Endothelial cell (in vitro differentiated cells): ENCODE data around the gene SELENOO. TPM values are rescaled to one million over a fixed set of nuclear protein-coding genes. Genes with fewer than 3 reads are reported as not detected.

Experiments used
- DNase-seq: peaks from one replicate; pipeline ENCODE4 v3.0.0; 2021; ENCODE audit warnings: low spot score
- H3K27ac Mint-ChIP-seq: one replicate; pipeline ENCODE4 v1.8.0; 2021; ENCODE audit warnings: mixed read lengths, inconsistent platforms; ENCODE audit not compliant: unreplicated experiment
- H3K27me3 Mint-ChIP-seq: one replicate; pipeline ENCODE4 v1.8.0; 2021; ENCODE audit warnings: mild to moderate bottlenecking, moderate library complexity, mixed read lengths, inconsistent platforms; ENCODE audit not compliant: unreplicated experiment
- H3K36me3 Mint-ChIP-seq: one replicate; pipeline ENCODE4 v1.8.0; 2021; ENCODE audit warnings: mild to moderate bottlenecking, low read depth, mixed read lengths, inconsistent platforms; ENCODE audit not compliant: unreplicated experiment
- H3K4me1 Mint-ChIP-seq: one replicate; pipeline ENCODE4 v1.8.0; 2021; ENCODE audit warnings: mild to moderate bottlenecking, mixed read lengths, inconsistent platforms; ENCODE audit not compliant: unreplicated experiment
- H3K4me3 Mint-ChIP-seq: one replicate; pipeline ENCODE4 v1.8.0; 2021; ENCODE audit warnings: mild to moderate bottlenecking, mixed read lengths, inconsistent platforms; ENCODE audit not compliant: unreplicated experiment
- H3K9me3 Mint-ChIP-seq: one replicate; pipeline ENCODE4 v1.8.0; 2021; ENCODE audit warnings: mixed read lengths, inconsistent platforms; ENCODE audit not compliant: unreplicated experiment
- CTCF ChIP-seq: fragments of 200-600 bp; sonication (generic); IDR thresholded peaks from one replicate; pipeline ENCODE4 v1.5.0; 2021; ENCODE audit warnings: antibody characterized with exemption; ENCODE audit not compliant: unreplicated experiment
- total RNA-seq: library from RNA; stranded (reverse); fragmentation: NEBNext Ultra II Directional; extraction: Animal tissue kit (Norgen Biotek cat#: 25700); gene quantifications from one replicate; pipeline ENCODE4 v1.2.1, GENCODE V29; 2021; ENCODE audit not compliant: unreplicated experiment

SELENOO gene
- total RNA-seq, 1 donor from 2014 or later, result 18.7 TPM

DNA sequence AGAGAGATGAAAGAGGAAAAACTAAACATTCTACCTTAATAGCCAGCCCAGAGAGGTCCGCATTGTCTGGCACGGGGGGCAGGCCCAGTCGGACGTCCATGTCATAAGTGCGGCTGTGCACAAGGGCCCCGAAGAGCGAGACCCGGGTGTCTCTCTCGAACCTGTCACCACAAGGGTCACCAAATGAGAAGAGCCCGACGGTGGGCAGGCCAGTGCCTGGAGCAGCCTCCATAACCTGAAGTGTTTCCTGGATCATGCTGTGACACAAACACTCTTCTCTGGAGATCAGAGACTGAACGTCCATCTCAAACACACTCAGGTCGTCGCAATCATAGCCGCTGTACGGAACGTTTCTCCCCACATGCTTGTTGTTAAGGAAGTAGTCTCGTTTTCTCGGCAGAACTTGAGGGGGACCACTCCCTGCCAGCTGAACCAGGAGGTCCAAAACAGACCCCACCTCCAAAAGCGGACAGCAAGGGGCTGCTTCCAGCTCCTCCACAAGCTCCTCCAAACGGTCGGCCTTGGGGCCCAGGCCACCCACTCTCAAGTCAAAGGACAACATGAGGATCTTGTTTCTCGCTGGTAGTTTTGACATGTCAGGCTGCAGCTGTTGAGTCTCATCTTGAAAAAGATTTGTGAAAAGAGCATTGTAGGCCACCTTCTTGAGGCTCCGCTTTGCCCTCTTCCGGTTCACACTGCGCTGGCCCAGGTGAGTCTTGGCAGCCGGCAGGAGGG is 43.0 kb downstream of the SELENOO start:
- H3K4me1 Mint-ChIP-seq, result peaks cover 22% of the 10 kb centered on the region
- no peaks in the 10 kb centered on the region for H3K9me3 Mint-ChIP-seq
- no peaks in the 10 kb centered on the region for H3K36me3 Mint-ChIP-seq
- H3K4me3 Mint-ChIP-seq, result peak overlapping the region; percentile 98
- TF ChIP-seq CTCF, result no peak
- peaks cover 9% of the 10 kb centered on the region for H3K27me3 Mint-ChIP-seq
- H3K27ac Mint-ChIP-seq, result peak overlapping the region; percentile 61
- DNase-seq, result no peak

GRCh38 chr22:50244420-50245213 is 43.8 kb downstream of the SELENOO start, which contains the start of gene TUBGCP6:
TUBGCP6 (minus strand) TSS chr22:50245023; CDS start chr22:50244459, 564 bp downstream.
- peaks cover 22% of the 10 kb centered on the region for H3K4me1 Mint-ChIP-seq
- H3K9me3 Mint-ChIP-seq, result no peaks in the 10 kb centered on the region
- peak within 1 kb of the TSS; percentile 98 for H3K4me3 Mint-ChIP-seq
- peaks cover 9% of the 10 kb centered on the region for H3K27me3 Mint-ChIP-seq
- TF ChIP-seq CTCF, result no peak
- DNase-seq, result peak; percentile 91
- H3K36me3 Mint-ChIP-seq, result no peaks in the 10 kb centered on the region
- peak within 1 kb of the TSS; percentile 99 for H3K27ac Mint-ChIP-seq

DNA sequence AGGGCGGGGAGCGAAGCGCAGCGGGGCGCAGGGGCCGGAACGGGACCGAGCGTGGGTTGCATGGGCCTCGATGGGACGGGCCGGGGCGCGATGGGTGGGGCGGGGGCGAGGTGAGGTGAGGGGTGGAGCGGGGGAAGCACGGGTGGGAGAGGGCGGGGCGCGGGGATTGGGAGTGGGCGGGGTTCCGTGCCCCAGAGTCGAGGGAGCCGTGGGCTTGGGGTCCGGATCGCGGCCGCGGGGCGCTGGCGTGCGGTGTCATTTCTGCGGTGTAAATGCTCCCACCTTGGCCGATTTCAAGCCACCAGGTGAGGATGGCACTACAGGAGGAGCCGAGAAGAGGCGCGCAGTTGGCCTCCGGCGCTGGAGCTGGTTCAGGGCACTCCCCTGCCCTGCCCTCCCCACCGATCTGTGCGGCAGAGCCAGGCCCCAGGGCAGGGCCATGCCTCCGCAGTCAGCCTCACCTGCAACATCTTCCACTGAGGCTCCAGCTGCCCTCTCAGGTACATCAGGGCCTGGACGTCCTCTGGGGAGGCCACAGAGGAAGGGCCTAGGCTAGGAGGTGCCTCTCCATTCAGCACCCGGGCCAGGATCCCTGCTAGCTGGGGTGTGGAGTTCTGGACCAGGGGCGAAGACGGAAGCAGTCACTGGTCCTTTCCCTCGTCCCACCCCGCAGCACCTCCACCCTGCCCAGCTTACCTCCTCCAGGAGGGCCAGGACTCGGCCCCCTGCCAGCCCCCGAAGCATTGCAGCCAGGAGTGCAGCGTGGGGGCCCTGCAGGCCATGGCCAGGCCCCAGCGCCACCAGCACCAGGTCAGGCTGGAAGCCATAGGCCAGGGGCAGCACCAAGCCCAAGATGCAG is 44.6 kb downstream of the SELENOO start:
- no peaks in the 10 kb centered on the region for H3K9me3 Mint-ChIP-seq
- peak overlapping the region; percentile 99 for H3K27ac Mint-ChIP-seq
- H3K36me3 Mint-ChIP-seq, result no peaks in the 10 kb centered on the region
- H3K4me3 Mint-ChIP-seq, result peak overlapping the region; percentile 98
- H3K4me1 Mint-ChIP-seq, result peaks cover 22% of the 10 kb centered on the region
- DNase-seq, result no peak
- no peak for TF ChIP-seq CTCF
- H3K27me3 Mint-ChIP-seq, result peaks cover 7% of the 10 kb centered on the region

DNA sequence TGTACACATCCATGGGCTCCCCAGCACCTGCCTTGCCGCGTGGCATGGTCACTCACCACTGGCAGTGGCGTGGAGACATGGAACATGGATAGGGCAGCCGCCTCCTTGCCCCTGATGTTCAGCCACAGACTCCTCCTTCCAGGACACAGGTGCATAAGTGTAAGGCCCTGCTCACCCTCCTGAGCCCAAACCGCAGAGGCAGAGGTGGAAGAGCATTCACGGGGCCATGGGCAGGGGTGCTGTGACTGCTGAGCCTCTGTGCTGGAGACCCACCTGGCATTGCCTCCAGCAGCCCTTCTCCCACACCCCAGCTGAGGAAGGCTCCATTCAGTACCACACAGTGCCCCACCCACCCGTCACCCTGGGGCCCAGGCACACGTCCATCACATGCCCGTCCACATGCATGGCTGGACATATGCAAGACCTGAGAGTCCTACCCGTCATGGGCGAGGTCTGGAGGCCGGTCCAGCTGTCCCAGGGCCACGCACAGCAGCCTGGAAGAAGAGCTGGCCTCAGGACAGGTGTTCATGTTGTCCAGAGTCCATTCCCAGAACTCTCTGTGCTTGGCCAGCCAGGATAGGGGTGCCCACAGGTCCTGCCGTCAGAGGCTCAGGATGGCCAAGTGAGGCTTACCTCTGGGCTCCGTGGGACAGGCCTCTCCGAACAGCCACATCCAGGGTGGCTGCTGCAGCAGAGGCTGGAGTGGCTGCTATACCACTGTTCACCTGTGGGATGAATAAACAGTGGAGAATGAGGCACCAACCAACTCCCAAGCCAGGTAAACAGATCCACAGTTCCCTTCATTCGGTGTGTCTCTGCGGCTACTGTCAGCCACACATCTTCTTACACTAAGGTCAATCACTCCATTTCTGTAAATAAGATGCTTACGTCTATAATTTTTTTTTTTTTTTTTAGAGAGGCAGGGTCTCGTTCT is 45.7 kb downstream of the SELENOO start:
- Mint-ChIP-seq H3K27ac (peak overlapping the region; percentile 82), H3K36me3 (no peaks in the 10 kb centered on the region), H3K4me3 (no peak overlapping the region), H3K27me3 (peaks cover 7% of the 10 kb centered on the region), H3K4me1 (peaks cover 19% of the 10 kb centered on the region), H3K9me3 (no peaks in the 10 kb centered on the region)
- DNase-seq, result no peak
- peak; percentile 43 for TF ChIP-seq CTCF
